ENCODE data around the gene ILF3. TPM values are rescaled to one million over a fixed set of nuclear protein-coding genes. Genes with fewer than 3 reads are reported as not detected.

Gene ILF3
- total and polyA plus RNA-seq, 2 of the 13 experiments (the other 11 are each of a cell fraction or from before 2014, with no cell fraction given), result 120 to 173 TPM

DNA sequence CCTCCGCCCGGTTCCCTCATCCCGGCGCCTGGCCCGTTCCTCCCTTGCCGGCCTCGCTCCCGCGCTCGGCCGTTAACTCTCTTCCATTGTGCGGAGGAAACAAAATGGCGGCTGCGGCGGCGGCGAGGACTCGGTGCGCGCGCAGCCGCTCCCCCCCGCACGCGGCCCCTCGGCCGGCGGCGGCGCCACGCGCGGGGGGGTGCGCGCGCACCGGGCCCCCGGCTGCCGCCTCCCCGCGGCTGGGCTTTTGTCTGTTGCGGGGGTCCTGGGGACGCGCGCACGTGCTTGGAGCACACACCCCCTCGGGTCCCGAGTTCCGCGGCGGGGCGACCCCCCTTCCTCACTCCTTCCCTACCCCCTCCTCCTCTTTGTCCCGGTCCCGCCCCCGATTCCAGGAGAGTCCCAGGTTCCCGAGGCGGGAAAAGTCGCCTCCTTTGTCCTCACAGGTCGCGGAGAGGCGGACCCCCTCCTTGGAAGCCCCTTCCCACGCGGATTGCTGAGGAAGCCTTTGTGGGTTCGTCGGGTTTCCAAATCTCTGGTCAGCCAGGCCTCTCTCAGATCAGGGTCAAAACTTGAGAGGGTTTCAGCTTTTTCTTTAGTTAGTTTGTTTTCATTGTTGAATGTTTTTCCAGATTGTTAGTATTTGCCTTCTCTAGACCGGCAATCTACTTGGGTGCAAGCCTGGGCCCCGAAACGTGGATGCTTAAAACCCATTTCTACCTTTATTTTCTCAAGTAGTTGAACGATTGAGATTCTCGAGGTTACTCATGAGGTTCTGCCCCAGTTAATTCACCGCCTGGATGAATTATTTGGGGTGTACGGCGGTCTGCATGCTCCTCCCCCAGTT, 687 bp downstream of the ILF3 start (continued):
- peak; percentile 43; the same call in 1 of the 2 replicates for TF ChIP-seq MAZ (IDR thresholded peaks at IDR 0.05; ENCODE audit: borderline replicate concordance, low read depth, low read length)
- no peak for TF ChIP-seq MAZ (CRISPR knock-in tag; IDR thresholded peaks at IDR 0.05; ENCODE audit: low read depth)
- TF ChIP-seq HOMEZ (CRISPR knock-in tag; IDR thresholded peaks at IDR 0.05; ENCODE audit: low read depth), result no peak
- TF ChIP-seq POGK (CRISPR knock-in tag; conservative IDR thresholded peaks at IDR 0.05), result no peak
- TF ChIP-seq POLR2A (IDR thresholded peaks at IDR 0.05; ENCODE audit: insufficient read depth in 1 of 2, low read depth in 2 of 2, low read length in 2 of 2), result peak in 1 of 2 experiments; percentile 14; a peak in 2 of 4 replicates
- TF ChIP-seq CENPBD1 (CRISPR knock-in tag; IDR thresholded peaks at IDR 0.05; ENCODE audit: borderline replicate concordance, low read depth), result 0 out of 2 replicates have a peak, but pooled peaks have one; percentile 2
- no peak for TF ChIP-seq MEF2D (CRISPR knock-in tag; IDR thresholded peaks at IDR 0.05)
- peak; percentile 37; the same call in 1 of the 2 replicates for TF ChIP-seq JUNB (CRISPR knock-in tag; IDR thresholded peaks at IDR 0.05; ENCODE audit: borderline replicate concordance)
- peak; percentile 19; the same call in 1 of the 2 replicates for TF ChIP-seq ZFX (CRISPR knock-in tag; IDR thresholded peaks at IDR 0.05; ENCODE audit: low read depth)
- TF ChIP-seq RBM39 (IDR thresholded peaks at IDR 0.05; ENCODE audit: low read depth, low read length, poor library complexity, severe bottlenecking), result peak; percentile 68
- TF ChIP-seq ATAD3A (CRISPR knock-in tag; IDR thresholded peaks at IDR 0.05), result no peak
- 0 out of 2 replicates have a peak, but pooled peaks have one; percentile 3 for TF ChIP-seq ZFY (CRISPR knock-in tag; IDR thresholded peaks at IDR 0.05)
- 0 out of 2 replicates have a peak, but pooled peaks have one; percentile 69 for TF ChIP-seq ZBTB14 (CRISPR knock-in tag; IDR thresholded peaks at IDR 0.05)
- no peak for TF ChIP-seq ZNF292 (CRISPR knock-in tag; IDR thresholded peaks at IDR 0.05; ENCODE audit: borderline replicate concordance, low read depth)
- TF ChIP-seq GATA4 (IDR thresholded peaks at IDR 0.05; ENCODE audit: borderline replicate concordance, low read depth), result no peak
- TF ChIP-seq, protein P1, sequence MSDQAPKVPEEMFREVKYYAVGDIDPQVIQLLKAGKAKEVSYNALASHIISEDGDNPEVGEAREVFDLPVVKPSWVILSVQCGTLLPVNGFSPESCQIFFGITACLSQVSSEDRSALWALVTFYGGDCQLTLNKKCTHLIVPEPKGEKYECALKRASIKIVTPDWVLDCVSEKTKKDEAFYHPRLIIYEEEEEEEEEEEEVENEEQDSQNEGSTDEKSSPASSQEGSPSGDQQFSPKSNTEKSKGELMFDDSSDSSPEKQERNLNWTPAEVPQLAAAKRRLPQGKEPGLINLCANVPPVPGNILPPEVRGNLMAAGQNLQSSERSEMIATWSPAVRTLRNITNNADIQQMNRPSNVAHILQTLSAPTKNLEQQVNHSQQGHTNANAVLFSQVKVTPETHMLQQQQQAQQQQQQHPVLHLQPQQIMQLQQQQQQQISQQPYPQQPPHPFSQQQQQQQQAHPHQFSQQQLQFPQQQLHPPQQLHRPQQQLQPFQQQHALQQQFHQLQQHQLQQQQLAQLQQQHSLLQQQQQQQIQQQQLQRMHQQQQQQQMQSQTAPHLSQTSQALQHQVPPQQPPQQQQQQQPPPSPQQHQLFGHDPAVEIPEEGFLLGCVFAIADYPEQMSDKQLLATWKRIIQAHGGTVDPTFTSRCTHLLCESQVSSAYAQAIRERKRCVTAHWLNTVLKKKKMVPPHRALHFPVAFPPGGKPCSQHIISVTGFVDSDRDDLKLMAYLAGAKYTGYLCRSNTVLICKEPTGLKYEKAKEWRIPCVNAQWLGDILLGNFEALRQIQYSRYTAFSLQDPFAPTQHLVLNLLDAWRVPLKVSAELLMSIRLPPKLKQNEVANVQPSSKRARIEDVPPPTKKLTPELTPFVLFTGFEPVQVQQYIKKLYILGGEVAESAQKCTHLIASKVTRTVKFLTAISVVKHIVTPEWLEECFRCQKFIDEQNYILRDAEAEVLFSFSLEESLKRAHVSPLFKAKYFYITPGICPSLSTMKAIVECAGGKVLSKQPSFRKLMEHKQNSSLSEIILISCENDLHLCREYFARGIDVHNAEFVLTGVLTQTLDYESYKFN (CRISPR knock-in tag; conservative IDR thresholded peaks at IDR 0.05), result 0 out of 2 replicates have a peak, but pooled peaks have one; percentile 9

Measured in HepG2 (cell line).